MM.1S (cell line): Measurements from ENCODE around the gene SNAPC4.

Experiments
- EZH2 ChIP-seq: fragments of 300-600 bp; sonication (generic); optimal IDR thresholded peaks from 2 replicates; pipeline ENCODE3; 2017; ENCODE audit warnings: low read depth, mild to moderate bottlenecking, antibody characterized with exemption, low read length, mixed read lengths
- EZH2phosphoT487 ChIP-seq: fragments of 300-600 bp; sonication (generic); IDR thresholded peaks from 2 replicates; pipeline ENCODE4 v1.6.1; 2018; ENCODE audit warnings: antibody characterized with exemption, low read length
- TF ChIP-seq, protein P1 (sequence below): fragments of 300-600 bp; sonication (generic); IDR thresholded peaks from 2 replicates; pipeline ENCODE4 v1.5.1; 2016; ENCODE audit warnings: antibody characterized with exemption, low read length, mixed read lengths

DNA sequence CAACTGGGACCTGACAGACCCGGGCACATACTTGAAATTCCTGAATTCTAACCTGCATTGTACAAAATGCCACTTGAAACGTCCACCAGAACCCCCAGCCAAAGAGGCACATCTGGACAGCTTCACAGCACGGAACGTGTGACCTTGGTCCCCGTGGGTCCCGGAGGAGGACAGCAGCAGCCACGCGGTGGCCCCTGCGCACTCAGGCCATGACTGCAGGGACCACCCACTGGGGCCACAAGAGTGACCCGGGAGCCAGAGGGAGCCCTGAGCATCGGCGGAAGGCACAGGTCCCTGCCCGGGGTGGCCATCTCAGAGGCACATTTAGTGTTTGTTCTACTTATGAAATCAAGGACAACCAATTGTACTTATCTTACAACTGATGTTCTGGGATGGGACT lies 2.1 kb upstream of the SNAPC4 start:
- TF ChIP-seq, protein P1, sequence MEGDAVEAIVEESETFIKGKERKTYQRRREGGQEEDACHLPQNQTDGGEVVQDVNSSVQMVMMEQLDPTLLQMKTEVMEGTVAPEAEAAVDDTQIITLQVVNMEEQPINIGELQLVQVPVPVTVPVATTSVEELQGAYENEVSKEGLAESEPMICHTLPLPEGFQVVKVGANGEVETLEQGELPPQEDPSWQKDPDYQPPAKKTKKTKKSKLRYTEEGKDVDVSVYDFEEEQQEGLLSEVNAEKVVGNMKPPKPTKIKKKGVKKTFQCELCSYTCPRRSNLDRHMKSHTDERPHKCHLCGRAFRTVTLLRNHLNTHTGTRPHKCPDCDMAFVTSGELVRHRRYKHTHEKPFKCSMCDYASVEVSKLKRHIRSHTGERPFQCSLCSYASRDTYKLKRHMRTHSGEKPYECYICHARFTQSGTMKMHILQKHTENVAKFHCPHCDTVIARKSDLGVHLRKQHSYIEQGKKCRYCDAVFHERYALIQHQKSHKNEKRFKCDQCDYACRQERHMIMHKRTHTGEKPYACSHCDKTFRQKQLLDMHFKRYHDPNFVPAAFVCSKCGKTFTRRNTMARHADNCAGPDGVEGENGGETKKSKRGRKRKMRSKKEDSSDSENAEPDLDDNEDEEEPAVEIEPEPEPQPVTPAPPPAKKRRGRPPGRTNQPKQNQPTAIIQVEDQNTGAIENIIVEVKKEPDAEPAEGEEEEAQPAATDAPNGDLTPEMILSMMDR: no peak
- TF ChIP-seq EZH2phosphoT487 (no peak), EZH2 (no peak)
